Suprapubic skin (tissue), 4 donors: ENCODE data around the gene RBP5. TPM values are rescaled to one million over a fixed set of nuclear protein-coding genes. Genes with fewer than 3 reads are reported as not detected.

Source experiments
- DNase-seq, 2 donors: peaks; one replicate each; pipeline ENCODE4 v3.0.0-alpha.2; 2019; ENCODE audit warnings: low spot score in 2 of 2
- H3K27ac ChIP-seq: fragments of 200-600 bp; sonication (generic); one replicate; pipeline ENCODE4 v1.5.1; 2019
- H3K27me3 ChIP-seq: fragments of 200-600 bp; sonication (generic); one replicate; pipeline ENCODE4 v1.5.1; 2019
- H3K36me3 ChIP-seq: fragments of 200-600 bp; sonication (generic); one replicate; pipeline ENCODE4 v1.5.1; 2019
- H3K4me1 ChIP-seq: fragments of 200-600 bp; sonication (generic); one replicate; pipeline ENCODE4 v1.5.1; 2019
- H3K4me3 ChIP-seq: fragments of 200-600 bp; sonication (generic); one replicate; pipeline ENCODE4 v1.5.1; 2019; ENCODE audit warnings: mild to moderate bottlenecking
- H3K9me3 ChIP-seq: fragments of 200-600 bp; sonication (generic); one replicate; pipeline ENCODE4 v1.5.1; 2019
- CTCF ChIP-seq, 2 donors: fragments of 200-600 bp in 1 of 2; fragments of 450-650 bp in 1 of 2; sonication (generic) in 1 of 2; IDR thresholded peaks; one replicate each; pipeline ENCODE4 v1.5.1; 2016 to 2019; ENCODE audit warnings: antibody characterized with exemption in 2 of 2, mild to moderate bottlenecking in 1 of 2, moderate library complexity in 1 of 2
- EP300 ChIP-seq: sonication (generic); formaldehyde crosslinking; IDR thresholded peaks from one replicate; pipeline ENCODE4 v1.6.1; 2017; ENCODE audit warnings: antibody characterized with exemption
- POLR2A ChIP-seq, 2 donors: fragments of 450-650 bp; IDR thresholded peaks; one replicate each; pipeline ENCODE4 v1.6.1; 2017; ENCODE audit warnings: antibody characterized with exemption in 2 of 2, mild to moderate bottlenecking in 2 of 2, moderate library complexity in 2 of 2
- POLR2AphosphoS5 ChIP-seq, 3 donors: sonication (generic); formaldehyde crosslinking; IDR thresholded peaks; one replicate each; pipeline ENCODE4 v1.6.1; 2017; ENCODE audit warnings: antibody characterized with exemption in 3 of 3
- WGBS: methylation state at CpG from one replicate; pipeline ENCODE4 v1.1.5; 2018; 5-methylcytosine and 5-hydroxymethylcytosine counted together
- total RNA-seq, 4 donors: library from RNA; depleted of rRNA; stranded (reverse); fragments of >200 nt; gene quantifications; one replicate each; pipeline ENCODE4 v1.1.0, GENCODE V29; 2016

The RBP5 gene
- total RNA-seq, 4 donors from 2014 or later: 0.98 to 2.1 TPM; not detected in 2

GRCh38 chr12:7096979-7097378, 31.7 kb downstream of the RBP5 start:
- Histone ChIP-seq H3K27ac (no peak overlapping the region), H3K4me1 (peaks cover 23% of the 10 kb centered on the region), H3K4me3 (no peak overlapping the region), H3K9me3 (no peaks in the 10 kb centered on the region), H3K27me3 (no peaks in the 10 kb centered on the region), H3K36me3 (peaks cover 22% of the 10 kb centered on the region)
- peak in 1 of 2 donors; percentile 52 for DNase-seq
- TF ChIP-seq POLR2A (IDR thresholded peaks at IDR 0.05): no peak
- TF ChIP-seq EP300: no peak
- TF ChIP-seq POLR2AphosphoS5 (IDR thresholded peaks at IDR 0.05): no peak
- no peak for TF ChIP-seq CTCF (IDR thresholded peaks at IDR 0.05)
- WGBS: 81% methylated on average over 12 of the region's 19 CpGs

- no peak for TF ChIP-seq POLR2A (IDR thresholded peaks at IDR 0.05)
- Histone ChIP-seq H3K36me3 (peaks cover 22% of the 10 kb centered on the region), H3K27ac (no peak overlapping the region), H3K4me1 (peaks cover 30% of the 10 kb centered on the region), H3K4me3 (no peak overlapping the region), H3K9me3 (no peaks in the 10 kb centered on the region), H3K27me3 (no peaks in the 10 kb centered on the region)
- WGBS: 83% methylated on average over 7 of the region's 26 CpGs
- peak; percentile 54 to 74 for DNase-seq
These were observed 32.4 kb downstream of the RBP5 start for GRCh38 chr12:7096006-7096932.

GRCh38 chr12:7093892-7094291, 34.8 kb downstream of the RBP5 start:
- peak in 1 of 3 donors; percentile 25 for TF ChIP-seq POLR2AphosphoS5 (IDR thresholded peaks at IDR 0.05)
- TF ChIP-seq CTCF (IDR thresholded peaks at IDR 0.05): no peak

GRCh38 chr12:7093486-7093885, 35.2 kb downstream of the RBP5 start:
- WGBS: 72% methylated on average over 5 of the region's 5 CpGs
- peak overlapping the region; percentile 90 for H3K27ac ChIP-seq
- TF ChIP-seq POLR2A (IDR thresholded peaks at IDR 0.05) (no peak), POLR2AphosphoS5 (IDR thresholded peaks at IDR 0.05) (no peak), EP300 (no peak)

More at GRCh38 chr12:7093892-7094291, 34.8 kb downstream of the RBP5 start:
- H3K27ac ChIP-seq: peak overlapping the region; percentile 90
- H3K36me3 ChIP-seq: peaks cover 23% of the 10 kb centered on the region
- peak; percentile 69 to 77 for DNase-seq
- no peak overlapping the region for H3K4me3 ChIP-seq
- no peaks in the 10 kb centered on the region for H3K27me3 ChIP-seq
- H3K9me3 ChIP-seq: no peaks in the 10 kb centered on the region
- WGBS: 64% methylated on average over 10 of the region's 10 CpGs
- H3K4me1 ChIP-seq: peaks cover 50% of the 10 kb centered on the region

GRCh38 chr12:7092986-7093460, 35.7 kb downstream of the RBP5 start:
- WGBS: 67% methylated on average over 8 of the region's 8 CpGs

More at GRCh38 chr12:7093486-7093885, 35.2 kb downstream of the RBP5 start:
- peak; percentile 45 to 52 for DNase-seq
- no peaks in the 10 kb centered on the region for H3K27me3 ChIP-seq
- peaks cover 24% of the 10 kb centered on the region for H3K36me3 ChIP-seq
- H3K9me3 ChIP-seq: no peaks in the 10 kb centered on the region
- H3K4me3 ChIP-seq: no peak overlapping the region
- H3K4me1 ChIP-seq: peaks cover 50% of the 10 kb centered on the region

More at GRCh38 chr12:7092986-7093460, 35.7 kb downstream of the RBP5 start:
- H3K4me1 ChIP-seq: peaks cover 50% of the 10 kb centered on the region
- H3K4me3 ChIP-seq: no peak overlapping the region
- H3K9me3 ChIP-seq: no peaks in the 10 kb centered on the region
- H3K27me3 ChIP-seq: no peaks in the 10 kb centered on the region
- TF ChIP-seq POLR2A (IDR thresholded peaks at IDR 0.05): no peak
- no peak for TF ChIP-seq CTCF (IDR thresholded peaks at IDR 0.05)
- no peak for TF ChIP-seq EP300
- H3K27ac ChIP-seq: peak overlapping the region; percentile 90
- DNase-seq: peak in 1 of 2 donors; percentile 65
- H3K36me3 ChIP-seq: peaks cover 24% of the 10 kb centered on the region
